ENCODE results near the gene KLF15. TPM values are rescaled to one million over a fixed set of nuclear protein-coding genes. Genes with fewer than 3 reads are reported as not detected.

Gene KLF15
- polyA plus RNA-seq, 1 donor (not counting 4 experiments of a cell fraction or from before 2014, with no cell fraction given), result 0.03 TPM

DNA sequence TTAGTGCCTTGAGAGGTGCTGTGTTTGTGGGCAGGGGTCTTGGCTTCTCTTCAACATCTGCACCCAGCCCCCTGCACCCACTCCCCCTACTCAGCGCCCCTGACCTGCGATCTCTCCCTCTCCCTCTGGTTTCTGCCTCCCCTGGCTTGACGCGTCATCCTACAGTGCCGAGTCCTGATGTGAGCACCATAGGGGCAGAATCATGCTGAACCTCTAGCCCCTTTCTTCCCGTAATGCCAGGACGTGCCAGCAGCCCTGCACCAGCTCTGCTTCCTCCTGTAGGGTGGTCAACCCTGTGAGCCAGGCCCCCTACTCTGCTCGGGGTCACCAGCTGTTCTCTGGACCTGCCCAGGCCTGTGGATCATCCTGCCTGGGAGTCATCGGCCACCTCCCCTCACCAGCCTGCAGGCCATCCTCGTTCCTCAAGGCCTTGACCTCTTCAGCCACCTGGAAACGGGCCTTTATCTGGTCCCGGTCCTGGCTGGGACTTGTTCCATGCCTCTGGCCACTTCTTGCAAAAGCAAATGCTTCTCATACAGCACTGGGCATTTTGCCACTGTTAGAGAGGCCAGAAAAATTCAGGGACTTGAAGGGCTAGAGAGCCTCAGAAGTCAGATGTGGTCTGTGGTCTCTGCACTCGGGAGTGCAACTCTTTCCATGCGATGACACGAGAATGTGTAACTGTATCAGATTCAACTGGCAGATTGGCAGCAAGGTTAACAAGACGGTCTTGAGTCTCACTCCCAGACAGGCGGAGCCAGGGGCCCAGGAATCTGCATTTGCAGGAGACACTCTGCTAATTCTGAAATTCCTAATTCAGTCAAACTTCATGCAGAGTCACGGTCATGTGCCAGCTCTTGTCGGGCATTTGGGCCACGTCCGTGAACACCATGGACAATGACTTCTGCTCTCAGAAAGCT lies 16.7 kb upstream of the KLF15 start:
- H3K36me3 ChIP-seq (ENCODE audit: control insufficient read depth in 2 of 2, extremely low read depth in 1 of 2, insufficient read depth in 2 of 2, low read length in 2 of 2), result no peaks in the 10 kb centered on the region
- H3K9me3 ChIP-seq (ENCODE audit: control insufficient read depth, low read depth, low read length), result no peaks in the 10 kb centered on the region
- H3K4me2 ChIP-seq (ENCODE audit: control insufficient read depth, extremely low read depth, insufficient read depth, low read depth, low read length), result no peak overlapping the region
- dilution Hi-C loops (cut with MboI; ENCODE audit: extremely low pct_ligation_motif_present, low sequenced_read_pairs), result no loop called here
- no peaks in the 10 kb centered on the region for H3K9me1 ChIP-seq (ENCODE audit: control insufficient read depth, extremely low read depth, insufficient read depth, low read length)
- DNase-seq (ENCODE audit: low read depth, low spot score) (no peak), FAIRE-seq (no peak)
- H3K27ac ChIP-seq (ENCODE audit: control insufficient read depth, insufficient read depth, low read length), result no peak overlapping the region
- H3K27me3 ChIP-seq (ENCODE audit: control insufficient read depth, extremely low read depth, insufficient read depth, low read length), result no peaks in the 10 kb centered on the region
- no peaks in the 10 kb centered on the region for H4K20me1 ChIP-seq (ENCODE audit: control insufficient read depth, extremely low read depth, insufficient read depth, low read length)
- no peaks in the 10 kb centered on the region for H3K79me2 ChIP-seq (ENCODE audit: control insufficient read depth, insufficient read depth, low read length)
- no peak overlapping the region for H2AFZ ChIP-seq (ENCODE audit: control insufficient read depth, low read length)
- no peak for TF ChIP-seq CTCF (optimal IDR thresholded peaks at IDR 0.05 in 1 of 3, IDR thresholded peaks at IDR 0.05 in 1 of 3, conservative IDR thresholded peaks at IDR 0.05 in 1 of 3; ENCODE audit: extremely low read depth in 1 of 3, insufficient read depth in 2 of 3, low read length in 3 of 3)
- no peak for TF ChIP-seq EZH2 (IDR thresholded peaks at IDR 0.05; ENCODE audit: low read length)
- H3K4me3 ChIP-seq (ENCODE audit: control insufficient read depth in 2 of 3, extremely low read depth in 1 of 3, insufficient read depth in 2 of 3, low read depth in 1 of 3, low read length in 3 of 3), result no peak overlapping the region
- no peak overlapping the region for H3K9ac ChIP-seq (ENCODE audit: control insufficient read depth, extremely low read depth, insufficient read depth, low read length)
- no peaks in the 10 kb centered on the region for H3K4me1 ChIP-seq (ENCODE audit: control insufficient read depth, extremely low read depth, insufficient read depth, low read length)

GRCh38 chr3:126373146-126373613 lies 16.0 kb upstream of the KLF15 start:
- Histone ChIP-seq H3K79me2 (ENCODE audit: control insufficient read depth, insufficient read depth, low read length) (no peaks in the 10 kb centered on the region), H3K36me3 (ENCODE audit: control insufficient read depth in 2 of 2, extremely low read depth in 1 of 2, insufficient read depth in 2 of 2, low read length in 2 of 2) (no peaks in the 10 kb centered on the region), H2AFZ (ENCODE audit: control insufficient read depth, low read length) (no peak overlapping the region), H3K27me3 (ENCODE audit: control insufficient read depth, extremely low read depth, insufficient read depth, low read length) (no peaks in the 10 kb centered on the region), H3K4me3 (ENCODE audit: control insufficient read depth in 2 of 3, extremely low read depth in 1 of 3, insufficient read depth in 2 of 3, low read depth in 1 of 3, low read length in 3 of 3) (no peak overlapping the region), H3K27ac (ENCODE audit: control insufficient read depth, insufficient read depth, low read length) (no peak overlapping the region), H3K9me3 (ENCODE audit: control insufficient read depth, low read depth, low read length) (no peaks in the 10 kb centered on the region), H4K20me1 (ENCODE audit: control insufficient read depth, extremely low read depth, insufficient read depth, low read length) (no peaks in the 10 kb centered on the region), H3K9me1 (ENCODE audit: control insufficient read depth, extremely low read depth, insufficient read depth, low read length) (no peaks in the 10 kb centered on the region), H3K4me1 (ENCODE audit: control insufficient read depth, extremely low read depth, insufficient read depth, low read length) (no peaks in the 10 kb centered on the region), H3K4me2 (ENCODE audit: control insufficient read depth, extremely low read depth, insufficient read depth, low read depth, low read length) (no peak overlapping the region), H3K9ac (ENCODE audit: control insufficient read depth, extremely low read depth, insufficient read depth, low read length) (no peak overlapping the region)
- FAIRE-seq (no peak), DNase-seq (ENCODE audit: low read depth, low spot score) (no peak)
- dilution Hi-C loops (cut with MboI; ENCODE audit: extremely low pct_ligation_motif_present, low sequenced_read_pairs), result no loop called here
- no peak for TF ChIP-seq CTCF (optimal IDR thresholded peaks at IDR 0.05 in 1 of 3, IDR thresholded peaks at IDR 0.05 in 1 of 3, conservative IDR thresholded peaks at IDR 0.05 in 1 of 3; ENCODE audit: extremely low read depth in 1 of 3, insufficient read depth in 2 of 3, low read length in 3 of 3)
- no peak for TF ChIP-seq EZH2 (IDR thresholded peaks at IDR 0.05; ENCODE audit: low read length)
